DMS 273 treated with DMSO at 0.1 percent for 48 hours (cell line): ENCODE measurements around the gene PADI4.

Source experiments
- DNase-seq: peaks from one replicate; lab custom pipeline; 2025; lab: John Stamatoyannopoulos, UW

Gene PADI4

GRCh38 chr1:17307946-17308345 lies at the start of gene PADI4:
Gene PADI4, plus strand, starts transcription at chr1:17308197. Its CDS starts 26 bp downstream, at chr1:17308223.
- DNase-seq: no peak

- DNase-seq: no peak
Observed at GRCh38 chr1:17258758-17259130, 49.3 kb upstream of the PADI4 start.

DNA sequence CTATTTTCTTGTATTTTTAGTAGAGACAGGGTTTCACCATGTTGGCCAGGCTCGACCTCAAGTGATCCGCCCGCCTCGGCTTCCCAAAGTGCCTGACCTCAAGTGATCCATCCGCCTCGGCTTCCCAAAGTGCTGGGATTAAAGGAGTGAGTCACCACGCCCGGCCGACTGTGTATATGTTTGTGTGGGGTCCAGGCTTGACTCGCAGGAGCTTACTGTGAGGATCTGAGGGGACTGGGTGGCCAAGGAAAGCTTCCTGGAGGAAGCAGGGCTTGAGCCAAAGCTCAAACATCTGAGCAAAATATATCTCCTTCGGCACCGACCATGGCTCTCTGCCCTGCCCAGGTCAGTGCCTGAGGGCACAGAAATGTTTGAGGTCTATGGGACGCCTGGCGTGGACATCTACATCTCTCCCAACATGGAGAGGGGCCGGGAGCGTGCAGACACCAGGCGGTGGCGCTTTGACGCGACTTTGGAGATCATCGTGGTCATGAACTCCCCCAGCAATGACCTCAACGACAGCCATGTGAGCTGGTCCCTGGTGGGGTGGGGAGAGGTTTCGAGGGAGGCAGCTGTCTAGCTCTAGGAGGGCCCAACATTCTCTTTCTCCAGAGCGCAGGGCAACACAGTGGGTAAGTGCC lies 48.6 kb upstream of the PADI4 start:
- DNase-seq: no peak

GRCh38 chr1:17260264-17260663 lies 47.7 kb upstream of the PADI4 start:
- no peak for DNase-seq

- no peak for DNase-seq
Observed at GRCh38 chr1:17260738-17261137, 47.3 kb upstream of the PADI4 start.

DNA sequence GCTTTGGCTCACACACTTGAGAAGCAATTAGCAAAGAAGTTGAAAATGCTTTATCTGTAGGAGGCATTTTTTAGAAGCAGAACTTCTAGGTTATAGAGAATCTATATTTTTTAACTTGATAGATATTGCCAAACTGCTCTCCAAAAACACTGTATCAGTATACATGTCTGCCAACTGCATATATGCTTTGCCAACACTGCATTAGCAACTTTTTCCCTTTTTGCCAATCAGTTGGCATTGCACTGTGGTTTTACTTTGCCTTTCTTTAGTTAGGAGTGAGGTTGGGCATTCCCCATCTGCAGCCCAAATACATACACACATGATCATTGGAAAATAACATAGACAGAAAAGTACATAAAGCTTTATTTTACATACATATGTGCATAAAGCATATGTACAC lies 44.1 kb upstream of the PADI4 start:
- DNase-seq: no peak

DNA sequence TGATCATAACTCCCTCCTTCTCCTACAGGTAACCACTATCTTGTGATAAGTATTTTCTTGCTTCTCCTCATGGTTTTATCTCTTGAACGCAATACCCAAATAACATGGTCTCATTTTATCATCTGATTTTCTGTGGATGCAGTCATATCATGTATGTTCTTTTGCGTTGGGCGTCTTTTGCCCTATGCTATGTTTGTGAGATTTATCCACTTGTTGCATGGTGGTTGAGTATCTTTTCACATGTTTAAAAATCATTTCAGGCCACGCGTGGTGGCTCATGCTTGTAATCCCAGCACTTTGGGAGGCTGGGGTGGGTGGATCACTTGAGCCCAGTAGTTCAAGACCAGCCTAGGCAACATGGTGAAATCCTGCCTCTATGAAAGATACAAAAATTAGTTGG lies 43.5 kb upstream of the PADI4 start:
- no peak for DNase-seq

DNA sequence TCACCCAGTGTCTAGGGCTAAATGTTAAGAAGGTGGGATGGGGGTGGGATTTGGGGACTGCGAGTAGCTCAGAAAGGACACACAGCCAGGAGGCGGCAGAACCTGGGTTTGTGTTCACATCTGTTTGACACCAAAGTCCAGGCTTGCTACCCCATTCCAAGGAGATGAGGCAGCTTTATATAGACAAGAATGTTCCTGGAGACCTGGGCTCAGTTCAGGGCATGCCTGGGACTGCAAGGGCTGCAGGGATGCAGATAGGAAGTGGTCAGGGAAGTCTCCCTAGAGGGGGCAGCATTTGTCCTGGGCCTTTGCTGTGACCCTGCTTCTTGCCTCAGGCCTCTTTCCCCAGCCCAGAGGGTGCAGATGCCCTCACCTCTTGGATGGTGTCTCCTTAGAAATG lies 42.8 kb upstream of the PADI4 start:
- no peak for DNase-seq

DNA sequence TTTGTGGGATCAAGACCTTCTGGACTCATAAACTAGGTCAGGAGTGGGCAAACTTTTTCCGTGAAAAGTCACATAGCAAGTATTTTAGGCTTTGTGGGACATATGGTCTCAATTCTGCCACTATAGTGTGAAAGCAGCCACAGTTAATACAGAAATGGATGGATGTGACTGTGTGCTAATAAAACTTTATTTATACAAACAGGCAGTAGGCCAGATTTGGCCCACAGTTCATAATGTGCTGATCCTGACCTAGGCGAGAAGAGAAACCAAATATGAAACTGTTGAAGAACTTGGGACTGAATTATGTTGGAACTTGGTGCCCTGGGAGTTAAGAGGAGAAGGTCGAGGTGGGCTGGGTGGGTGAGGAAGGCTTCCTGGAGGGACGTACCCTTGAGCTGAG lies 42.0 kb upstream of the PADI4 start:
- no peak for DNase-seq

DNA sequence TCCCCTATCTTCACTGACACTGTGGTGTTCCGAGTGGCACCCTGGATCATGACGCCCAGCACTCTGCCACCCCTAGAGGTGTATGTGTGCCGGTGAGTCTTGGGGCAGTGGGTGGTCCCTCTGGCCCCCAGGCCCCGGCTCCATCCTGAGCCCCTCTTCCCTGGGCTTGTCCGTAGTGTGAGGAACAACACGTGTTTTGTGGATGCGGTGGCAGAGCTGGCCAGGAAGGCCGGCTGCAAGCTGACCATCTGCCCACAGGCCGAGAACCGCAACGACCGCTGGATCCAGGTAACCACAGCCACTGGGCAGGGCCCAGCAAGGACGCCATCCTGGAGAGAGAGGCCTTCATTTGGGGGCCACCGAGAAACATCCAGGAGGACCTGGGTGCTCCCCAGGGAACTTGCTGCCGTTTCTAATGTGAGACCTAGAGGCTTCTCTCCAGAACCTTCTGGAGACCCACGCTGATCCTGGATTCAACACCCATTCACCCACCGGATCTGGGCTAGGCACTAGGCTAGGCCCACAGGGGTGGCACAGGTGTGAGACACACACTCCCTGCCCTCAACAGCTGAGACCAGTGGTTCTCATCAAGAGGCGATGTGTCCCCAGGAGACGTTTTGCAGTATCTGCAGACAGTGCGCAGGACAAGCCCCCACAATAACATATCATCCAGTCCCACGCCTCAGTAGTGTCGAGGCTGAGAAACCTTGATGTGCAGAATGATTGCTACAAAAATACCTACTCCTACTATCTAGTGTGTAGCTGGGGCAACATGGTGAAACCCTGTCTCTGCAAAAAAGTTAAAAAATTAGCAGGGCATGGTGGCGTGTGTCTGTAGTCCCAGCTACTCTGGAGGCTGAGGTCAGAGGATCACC lies 36.9 kb upstream of the PADI4 start:
- no peak for DNase-seq

- DNase-seq: no peak
Observed at GRCh38 chr1:17272066-17272465, 35.9 kb upstream of the PADI4 start.

DNA sequence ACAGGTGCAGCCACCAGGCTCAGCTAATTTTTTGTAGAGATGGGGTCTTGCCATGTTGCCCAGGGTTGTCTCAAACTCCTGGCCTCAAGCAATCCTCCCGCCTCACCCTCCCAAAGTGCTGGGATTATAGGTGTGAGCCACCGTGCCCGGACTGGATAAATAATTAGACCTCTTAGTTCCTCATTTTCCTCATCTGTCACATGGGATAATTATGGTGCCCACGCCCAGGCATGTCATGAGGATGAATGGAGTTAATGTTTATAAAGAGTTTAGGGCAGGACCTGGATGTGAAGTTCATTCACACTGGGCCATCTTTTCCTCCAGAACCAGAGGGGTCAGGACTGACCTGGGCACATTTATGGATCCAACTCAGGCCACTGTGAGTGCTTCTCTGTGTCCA lies 35.4 kb upstream of the PADI4 start:
- no peak for DNase-seq

- DNase-seq: no peak
Observed at GRCh38 chr1:17273096-17273495, 34.9 kb upstream of the PADI4 start.

GRCh38 chr1:17274186-17275170 lies 33.5 kb upstream of the PADI4 start:
- DNase-seq: no peak

- DNase-seq: peak; percentile 14
Observed at GRCh38 chr1:17276568-17276967, 31.4 kb upstream of the PADI4 start.

GRCh38 chr1:17277511-17278159 lies 30.4 kb upstream of the PADI4 start:
- no peak for DNase-seq

DNA sequence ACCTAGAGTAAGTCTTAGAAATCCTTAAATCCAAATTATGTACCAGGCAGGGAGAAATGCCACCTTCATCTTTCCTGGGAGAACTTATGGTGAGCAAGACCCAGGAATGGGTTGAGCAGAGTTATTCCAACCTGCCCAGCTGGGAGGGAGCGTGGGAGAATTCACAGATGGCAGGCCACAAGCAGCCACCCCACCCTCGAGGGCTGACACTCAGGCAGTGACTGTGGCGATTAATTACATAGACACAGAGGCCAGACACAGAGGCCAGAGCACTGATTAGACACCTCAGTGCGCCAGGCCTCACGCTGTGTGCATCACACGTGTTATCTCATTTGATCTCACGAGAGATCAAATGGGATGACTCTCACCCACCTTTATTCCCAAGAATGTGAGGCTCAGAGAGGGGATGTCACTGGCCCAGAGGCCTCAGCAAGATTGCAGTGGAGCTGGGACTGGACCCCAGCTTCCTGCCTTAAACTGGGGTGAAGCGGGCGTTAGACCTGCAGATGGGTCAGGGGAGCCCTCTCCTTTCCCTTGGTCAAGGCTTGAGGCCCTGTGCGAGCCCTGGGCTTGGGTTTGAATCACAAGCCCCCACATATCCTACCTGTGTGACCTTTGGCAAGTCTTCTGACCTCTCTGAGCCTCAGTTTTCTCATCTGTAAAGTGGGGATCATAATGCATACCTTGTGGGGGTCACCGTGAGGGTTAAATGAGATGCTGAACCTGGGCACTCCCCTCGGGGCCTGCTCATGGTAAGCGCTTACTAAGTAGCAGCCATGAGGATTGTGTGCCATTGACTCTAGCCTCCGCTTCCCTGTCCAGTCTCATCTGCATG lies 28.8 kb upstream of the PADI4 start:
- DNase-seq: no peak

GRCh38 chr1:17280436-17280835 lies 27.6 kb upstream of the PADI4 start:
- no peak for DNase-seq

DNA sequence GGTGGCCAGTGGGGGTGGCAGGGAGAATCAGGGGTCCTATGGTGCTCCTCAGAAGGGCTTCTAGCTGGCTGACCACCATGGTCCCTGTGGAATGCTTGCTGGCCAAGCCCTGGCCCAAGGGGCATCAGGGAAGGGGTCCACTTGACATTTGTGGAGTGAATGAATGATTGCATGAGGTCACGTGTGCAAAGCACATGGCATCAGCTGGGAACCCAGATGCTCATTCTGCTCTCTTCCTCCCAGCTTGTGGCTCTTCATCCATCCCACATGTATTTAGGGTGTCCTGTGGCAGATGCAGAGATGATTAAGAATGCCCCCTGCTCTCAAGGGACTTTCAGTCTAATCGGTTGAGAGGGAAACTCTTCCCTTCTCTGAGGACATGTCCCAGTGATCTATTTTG lies 27.1 kb upstream of the PADI4 start:
- no peak for DNase-seq

- DNase-seq: no peak
Observed at GRCh38 chr1:17281775-17282181, 26.2 kb upstream of the PADI4 start.

- DNase-seq: no peak
Observed at GRCh38 chr1:17282836-17283235, 25.2 kb upstream of the PADI4 start.
